GM18519 (cell line): ENCODE results near the gene HAO2.
"Not testable (repeated sequence)": the region's sequence is repeated elsewhere in the genome, so short reads cannot be mapped to it uniquely, and the experiment has no call there.

Experiments
- ATAC-seq: cut with Tn5 transposase; IDR thresholded peaks from one replicate; pipeline ENCODE4 v1.9.1; 2021; ENCODE audit warnings: mild to moderate bottlenecking, moderate library complexity; ENCODE audit not compliant: unreplicated experiment, low FRiP score

HAO2 gene

DNA sequence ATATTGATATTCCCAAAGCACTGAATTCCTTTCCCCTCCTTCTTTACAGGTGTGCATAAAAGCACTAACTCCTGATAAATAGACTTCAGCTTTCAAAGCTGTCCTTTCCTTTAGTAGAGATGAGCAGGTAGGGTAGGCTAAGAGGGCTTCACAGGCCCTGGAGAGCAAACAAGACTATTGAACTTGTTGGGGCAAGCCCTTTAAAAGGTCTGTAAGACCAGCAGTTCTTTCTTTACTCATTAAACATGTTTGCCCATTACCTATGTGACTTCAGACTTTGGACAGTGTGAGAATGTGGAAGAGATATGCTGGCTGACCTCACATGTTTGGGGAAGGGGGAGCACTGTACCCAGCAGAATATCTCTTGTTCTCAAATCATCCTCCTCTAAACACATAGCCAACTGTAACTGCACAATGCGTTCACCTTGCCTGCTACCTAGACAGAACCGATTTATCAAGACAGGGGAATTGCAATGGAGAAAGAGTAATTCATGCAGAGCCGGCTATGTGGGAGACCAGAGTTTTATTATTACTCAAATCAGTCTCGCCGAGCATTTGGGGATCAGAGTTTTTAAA lies 27.1 kb upstream of the HAO2 start:
- ATAC-seq: no peak

DNA sequence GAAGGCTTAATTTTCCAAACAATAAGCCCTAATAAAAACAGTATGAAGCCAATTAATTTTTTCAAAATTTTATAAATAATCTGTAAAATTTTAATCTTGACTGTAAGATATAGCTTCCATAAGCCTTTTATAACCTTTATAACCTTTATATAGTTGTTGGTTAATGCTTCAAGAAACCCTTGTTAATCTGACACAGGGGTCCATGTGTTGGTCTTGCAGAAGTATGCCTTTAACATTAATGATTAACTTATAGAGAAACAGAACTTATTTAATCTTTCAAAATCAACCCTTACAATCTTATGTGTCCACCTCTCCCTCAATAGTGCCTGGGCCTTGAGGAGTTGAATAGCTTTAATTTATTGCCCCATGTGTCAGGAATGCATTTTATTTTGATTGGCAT lies 23.2 kb upstream of the HAO2 start:
- ATAC-seq: no peak

DNA sequence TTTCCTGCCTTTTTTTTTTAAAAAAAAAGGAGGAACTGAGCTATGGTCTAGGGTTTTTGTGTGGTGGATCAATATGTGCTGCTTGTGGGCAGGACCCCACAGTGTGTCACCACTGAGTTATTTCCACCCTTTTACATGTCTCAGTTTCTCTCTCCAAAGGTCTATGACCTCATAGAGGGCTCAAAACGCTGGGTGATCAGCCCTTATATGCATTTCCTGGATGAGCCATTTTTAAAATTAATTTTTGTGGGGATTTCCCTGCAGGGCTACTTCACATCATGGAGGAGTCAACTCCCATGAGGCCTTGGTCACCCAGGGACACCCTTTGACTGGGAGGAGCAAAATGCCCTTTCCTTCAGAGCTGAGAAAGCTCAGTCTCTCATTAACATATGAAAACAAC lies 20.7 kb upstream of the HAO2 start:
- peak; percentile 75 for ATAC-seq

DNA sequence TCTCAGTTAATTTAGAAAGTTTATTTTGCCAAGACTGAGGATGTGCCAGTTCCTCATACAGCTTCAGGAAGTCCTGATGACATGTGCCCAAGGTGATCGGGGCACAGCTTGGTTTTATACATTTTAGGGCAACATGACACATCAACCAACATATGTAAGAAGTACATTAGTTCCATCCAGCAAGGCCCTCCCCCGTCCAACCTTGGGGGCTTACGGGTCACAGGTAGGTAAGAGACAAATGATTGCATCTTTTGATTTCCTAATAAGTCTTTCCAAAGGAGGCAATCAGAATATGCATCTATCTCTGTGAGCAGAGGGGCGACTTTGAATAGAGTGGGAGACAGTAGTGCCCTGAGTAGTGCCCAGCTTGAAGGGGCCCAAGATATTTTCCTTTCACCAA lies 19.6 kb upstream of the HAO2 start:
- no peak for ATAC-seq

DNA sequence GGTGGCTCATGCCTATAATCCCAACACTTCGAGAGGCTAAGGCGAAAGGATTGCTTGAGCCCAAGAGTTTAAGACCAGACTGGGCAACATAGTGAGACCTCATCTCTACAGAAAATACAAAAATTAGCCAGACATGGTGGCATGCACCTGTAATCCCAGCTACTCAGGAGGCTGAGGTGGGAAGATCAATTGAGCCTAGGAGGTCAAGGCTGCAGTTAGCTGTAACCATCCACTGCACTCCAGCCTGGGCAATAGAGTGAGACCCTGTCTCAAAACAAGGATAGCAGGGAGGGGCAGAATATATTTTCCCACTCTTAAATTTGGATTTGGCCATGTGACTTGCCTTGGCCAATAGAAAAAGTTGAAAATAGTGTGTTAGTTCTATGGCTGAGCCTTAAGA lies 17.7 kb upstream of the HAO2 start:
- ATAC-seq: not testable (repeated sequence)

DNA sequence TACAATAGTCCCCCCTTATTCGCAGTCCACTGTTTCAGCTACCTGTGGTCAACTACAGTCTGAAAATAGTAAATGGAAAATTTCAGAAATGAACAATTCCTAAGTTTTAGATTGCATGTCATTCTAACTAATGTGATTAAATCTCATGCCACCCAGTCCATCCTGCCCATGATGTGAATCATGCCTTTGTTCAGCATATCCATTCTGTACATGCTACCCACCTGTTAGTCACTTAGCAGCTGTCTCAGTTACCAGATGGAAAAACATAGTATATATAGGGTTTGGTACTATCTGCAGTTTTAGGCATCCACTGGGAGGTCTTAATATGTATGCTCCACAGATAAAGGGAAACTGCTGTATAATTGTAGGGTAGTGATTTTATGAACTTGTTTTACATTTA lies 16.6 kb upstream of the HAO2 start:
- ATAC-seq: no peak

DNA sequence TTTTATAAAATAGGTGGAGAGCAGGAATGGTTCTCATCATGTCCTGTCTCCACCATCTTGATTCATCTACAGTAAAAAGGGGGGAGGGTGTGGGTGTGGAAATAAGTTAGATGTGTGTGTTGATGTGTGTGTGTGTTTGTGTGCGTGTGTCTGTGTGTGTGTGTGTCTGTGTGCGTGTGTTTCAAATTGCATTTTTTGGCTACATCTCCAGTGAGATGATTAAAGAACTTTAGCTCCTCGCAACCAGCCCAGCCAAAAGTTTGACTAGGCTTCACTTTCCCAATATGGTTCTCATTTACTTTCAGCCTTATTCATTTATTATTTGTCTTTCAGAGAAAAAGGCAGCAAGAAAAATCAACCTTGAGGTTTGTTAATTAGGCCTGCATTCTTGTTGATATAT lies 14.7 kb upstream of the HAO2 start:
- ATAC-seq: no peak

DNA sequence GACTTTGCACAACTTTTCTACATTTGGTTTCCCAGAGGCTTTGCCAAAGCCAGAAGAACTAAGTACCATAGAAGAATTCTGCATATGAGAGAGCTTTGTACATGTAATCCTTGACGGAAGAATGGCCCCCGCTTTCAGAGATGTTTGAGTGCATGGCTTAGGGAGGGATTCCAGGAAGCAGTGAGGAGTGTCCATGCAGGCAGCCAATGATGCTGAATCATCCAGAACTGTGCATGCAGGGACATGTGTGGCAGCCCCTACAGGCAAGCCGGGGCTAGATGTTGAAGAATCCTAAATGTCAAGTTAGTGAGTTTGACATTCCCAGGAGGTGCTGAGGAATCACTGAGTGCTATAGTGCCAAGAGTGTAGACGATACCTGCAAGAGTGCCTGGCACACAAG lies 9.9 kb upstream of the HAO2 start:
- no peak for ATAC-seq

DNA sequence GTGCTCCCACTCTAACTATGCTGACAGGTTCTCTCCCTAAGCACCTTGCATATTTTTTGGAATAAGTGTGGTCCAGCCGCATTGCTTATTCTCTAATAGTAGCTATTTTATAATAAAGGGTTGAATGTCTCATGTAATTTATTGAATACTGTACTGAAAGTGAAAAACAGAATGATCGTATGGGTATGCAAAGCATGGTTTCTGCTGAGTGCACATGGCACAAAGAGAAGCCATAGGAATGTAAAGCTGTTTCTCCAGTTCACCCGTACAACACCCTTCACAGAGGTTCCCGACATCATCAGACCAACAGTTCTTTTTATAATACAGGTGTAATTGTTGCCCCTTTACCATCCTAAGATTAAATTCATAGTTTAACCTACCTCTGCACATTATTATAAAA lies 8.9 kb upstream of the HAO2 start:
- no peak for ATAC-seq

DNA sequence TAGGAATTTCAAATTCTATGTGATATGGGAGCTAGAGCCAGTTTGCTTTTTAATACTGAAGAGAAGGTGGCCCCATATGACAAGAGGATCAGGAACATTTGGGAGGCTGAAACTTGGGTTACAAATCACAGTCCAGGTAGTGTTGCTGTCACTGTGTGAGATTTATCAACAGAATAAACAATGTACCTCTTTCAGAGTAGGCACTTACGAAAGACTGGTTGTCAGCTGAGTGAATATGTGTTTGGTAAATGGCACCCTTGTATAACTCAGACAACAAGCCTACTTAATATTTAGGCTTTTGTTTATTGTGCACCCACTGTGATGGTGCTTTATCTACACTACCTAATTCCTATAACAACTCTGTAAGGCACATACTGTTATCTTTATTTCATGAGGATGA lies 7.4 kb upstream of the HAO2 start:
- no peak for ATAC-seq

DNA sequence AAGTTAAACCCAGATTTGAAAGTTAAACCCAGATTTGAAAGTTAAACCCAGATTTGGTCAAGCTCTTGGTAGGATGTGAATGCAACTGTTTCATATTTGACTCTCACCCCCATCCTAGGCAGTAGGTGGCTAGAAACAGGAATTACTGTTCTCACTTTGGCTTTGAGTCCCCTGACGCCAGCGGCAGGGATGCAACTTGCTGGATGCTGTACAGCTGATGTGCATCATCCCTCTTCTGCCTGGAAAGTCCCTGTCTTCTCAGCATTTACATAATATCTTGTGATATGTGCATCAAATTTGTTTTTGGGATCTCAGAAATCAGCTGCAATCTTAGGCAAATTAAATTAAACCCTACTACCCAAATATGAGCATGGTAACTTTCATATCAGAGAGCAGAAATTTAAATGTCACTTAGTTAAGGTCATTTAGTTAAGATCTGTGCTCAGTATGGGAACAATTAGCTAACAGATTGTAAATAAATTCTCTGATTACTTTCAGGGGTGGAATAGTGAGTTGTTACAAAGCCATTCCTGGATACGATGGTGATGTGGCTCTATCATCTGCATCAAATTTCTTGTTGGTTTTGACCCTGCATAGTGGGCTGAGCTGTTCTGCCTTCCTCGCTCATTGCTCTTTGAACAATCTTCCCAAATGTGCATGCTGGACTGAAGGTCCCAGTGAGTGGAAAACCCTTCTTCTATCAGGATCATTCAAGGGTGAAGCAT lies 6.8 kb upstream of the HAO2 start:
- no peak for ATAC-seq

DNA sequence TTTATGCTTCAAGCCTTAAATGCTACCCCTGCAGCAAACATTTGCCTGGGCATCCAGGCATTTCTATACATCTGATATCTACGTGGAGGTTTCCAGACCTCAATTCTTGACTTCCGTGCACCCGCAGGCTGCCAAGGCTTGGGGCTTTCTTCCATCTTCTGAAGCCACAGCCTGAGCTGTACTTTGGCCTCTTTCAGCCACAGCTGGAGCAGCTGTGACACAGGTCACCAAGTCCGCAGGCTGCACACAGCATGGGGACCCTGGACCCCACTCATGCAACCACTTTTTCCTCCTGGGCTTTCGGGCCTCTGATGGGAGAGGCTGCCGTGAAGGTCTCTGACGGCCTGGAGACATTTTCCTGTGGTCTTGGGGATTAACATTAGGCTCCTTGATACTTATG lies 5.4 kb upstream of the HAO2 start:
- ATAC-seq: no peak

DNA sequence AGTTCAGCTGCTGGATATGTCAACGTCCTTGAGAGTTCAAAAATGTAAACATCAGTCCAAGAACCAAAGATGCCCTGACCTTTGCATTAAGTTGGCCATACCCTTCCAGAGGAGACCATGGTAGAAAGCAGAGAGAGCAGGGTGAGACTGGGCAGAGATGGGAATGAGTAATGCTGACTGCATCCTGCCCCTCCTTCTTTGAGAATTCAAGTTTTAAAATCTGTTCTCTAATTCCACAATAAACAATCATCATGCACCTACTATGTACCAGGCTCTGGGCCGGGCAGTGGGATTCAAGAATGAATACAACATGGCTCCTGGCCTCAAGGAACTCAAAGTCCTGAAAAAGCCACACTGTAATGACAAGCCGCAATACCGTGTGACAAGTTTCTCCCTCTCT lies 3.9 kb upstream of the HAO2 start:
- ATAC-seq: no peak

DNA sequence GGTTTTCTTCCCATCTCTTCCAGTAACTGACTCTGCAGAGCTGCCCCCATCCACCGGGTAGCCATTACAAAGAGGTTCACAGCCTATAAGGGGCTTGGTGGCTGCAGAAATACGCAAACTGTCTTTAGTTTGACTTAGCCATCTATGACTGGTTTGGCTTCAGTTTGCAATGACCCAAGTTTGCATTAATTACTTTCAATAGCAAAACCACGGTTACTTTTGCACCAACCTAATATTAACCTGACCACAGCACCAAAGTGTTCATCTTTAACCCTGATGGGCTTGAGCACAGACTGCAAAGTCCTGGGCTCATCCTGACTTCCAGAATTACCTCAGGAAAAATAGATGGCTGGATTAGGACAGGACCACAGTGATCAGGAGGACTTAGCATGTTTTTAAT lies 2.2 kb upstream of the HAO2 start:
- no peak for ATAC-seq

DNA sequence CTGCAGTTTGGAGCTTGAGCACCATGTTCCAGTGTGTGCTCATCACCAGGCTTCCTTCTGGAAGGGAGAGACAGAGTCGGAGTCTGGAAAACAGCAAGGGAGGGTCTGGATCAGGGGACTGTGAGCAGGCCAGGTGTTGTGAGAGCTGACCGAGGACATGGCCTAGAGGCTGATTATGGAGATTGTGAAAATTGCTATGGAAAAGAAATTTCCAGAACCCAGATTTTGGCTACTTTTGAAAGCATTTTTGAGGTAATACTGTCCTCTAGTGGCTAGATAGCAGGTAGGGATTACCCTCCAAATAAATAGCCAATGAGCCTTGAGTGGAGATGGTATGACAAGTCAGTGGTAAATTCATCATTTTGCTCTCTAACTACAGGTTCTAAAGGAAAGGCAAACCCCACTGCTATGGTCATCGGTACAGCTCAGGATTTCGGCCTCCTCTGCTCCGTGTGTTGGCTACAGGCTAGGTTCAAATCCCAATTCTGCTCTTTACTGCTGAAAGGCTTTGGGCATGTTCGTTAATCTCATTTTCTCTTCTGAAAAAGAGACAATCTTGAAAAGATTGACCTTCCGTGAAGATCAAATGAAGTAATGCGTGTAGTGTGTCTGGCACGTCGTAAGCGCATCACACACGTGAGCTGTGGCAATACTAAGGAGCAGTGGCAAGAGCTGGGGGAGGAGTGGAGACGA lies 1.0 kb upstream of the HAO2 start:
- no peak for ATAC-seq

DNA sequence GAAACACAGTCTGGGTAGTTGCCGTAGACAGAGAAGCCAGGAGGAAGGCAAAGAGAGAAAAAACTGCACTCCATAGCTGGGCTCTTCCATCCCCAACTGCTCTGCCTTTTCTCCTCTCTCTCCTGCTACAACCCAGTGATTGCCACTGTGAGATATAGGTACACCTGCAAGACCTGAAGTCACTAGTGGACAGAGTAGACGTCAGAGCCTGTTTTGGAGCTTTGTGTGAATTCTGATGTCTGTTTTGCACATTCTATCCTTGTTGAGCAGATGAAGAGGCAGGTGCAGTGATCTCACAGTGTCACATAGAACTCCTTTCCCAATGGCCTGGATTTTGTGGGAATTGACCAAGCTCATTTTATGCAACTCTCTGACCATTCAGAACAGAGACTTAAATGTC lies 2.2 kb downstream of the HAO2 start:
- no peak for ATAC-seq

DNA sequence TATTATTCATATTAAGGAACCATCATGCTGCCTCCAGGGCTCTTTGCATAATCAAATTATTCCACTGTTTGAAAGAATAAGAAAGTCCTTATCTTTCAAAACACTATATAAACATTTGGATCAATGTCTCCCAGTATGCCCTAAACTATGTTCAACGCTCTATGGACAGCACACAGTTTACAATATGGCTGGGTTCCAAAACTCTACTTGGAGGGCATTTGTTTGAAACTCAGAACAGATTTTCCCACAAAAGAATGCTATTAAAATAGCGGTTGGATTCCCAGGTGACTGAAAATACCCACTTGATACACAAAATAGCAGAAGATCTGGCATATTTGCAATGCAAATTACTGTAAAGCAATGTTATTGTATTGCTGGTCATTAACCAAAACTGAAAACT lies 3.2 kb downstream of the HAO2 start:
- ATAC-seq: no peak

DNA sequence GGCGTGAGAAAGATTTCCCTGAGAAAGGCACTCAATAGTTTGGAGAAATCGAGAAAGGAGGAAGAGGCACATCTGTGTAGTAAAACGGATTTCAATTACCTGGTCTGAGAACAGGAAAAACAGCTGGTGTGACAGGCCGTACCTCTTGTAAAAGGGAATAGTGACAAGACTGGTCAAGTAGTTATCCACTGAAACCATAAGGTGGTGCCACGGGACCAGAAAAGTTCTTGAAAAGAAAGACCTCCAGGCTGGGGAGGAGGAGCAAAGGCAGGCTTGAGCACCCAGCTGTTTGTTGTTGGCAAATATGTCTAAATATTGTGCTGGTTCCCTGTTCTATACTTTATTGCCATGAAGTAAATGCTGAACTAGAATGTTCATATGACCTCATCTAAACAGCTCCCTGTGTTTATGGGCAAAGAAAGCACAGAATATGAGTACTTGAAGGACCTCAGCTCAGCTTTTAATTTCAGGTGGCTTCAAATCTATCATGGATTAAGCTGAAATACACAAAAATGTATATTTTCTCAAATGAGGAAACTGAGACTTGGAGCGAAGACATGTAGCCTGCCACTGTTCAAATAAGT lies 4.0 kb downstream of the HAO2 start:
- ATAC-seq: peak; percentile 51

DNA sequence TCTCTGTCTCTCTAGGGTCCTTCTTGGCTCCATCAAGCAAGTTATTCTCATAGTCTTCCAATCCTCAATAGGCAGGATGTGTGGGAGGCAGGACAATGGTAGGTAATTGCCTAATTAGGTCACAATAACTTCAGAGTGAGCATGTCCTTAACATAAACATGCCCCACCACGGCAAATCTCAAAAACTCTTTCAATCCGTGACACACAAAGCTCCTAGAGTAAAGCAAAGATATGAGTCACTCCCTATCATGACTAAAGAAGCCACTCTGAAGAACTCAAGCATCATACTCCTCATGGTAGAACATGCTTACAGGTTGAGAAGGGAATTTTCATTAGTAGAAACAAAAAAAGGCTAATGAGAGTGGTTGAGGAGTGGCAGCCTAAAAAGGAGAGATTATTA lies 4.9 kb downstream of the HAO2 start:
- no peak for ATAC-seq

DNA sequence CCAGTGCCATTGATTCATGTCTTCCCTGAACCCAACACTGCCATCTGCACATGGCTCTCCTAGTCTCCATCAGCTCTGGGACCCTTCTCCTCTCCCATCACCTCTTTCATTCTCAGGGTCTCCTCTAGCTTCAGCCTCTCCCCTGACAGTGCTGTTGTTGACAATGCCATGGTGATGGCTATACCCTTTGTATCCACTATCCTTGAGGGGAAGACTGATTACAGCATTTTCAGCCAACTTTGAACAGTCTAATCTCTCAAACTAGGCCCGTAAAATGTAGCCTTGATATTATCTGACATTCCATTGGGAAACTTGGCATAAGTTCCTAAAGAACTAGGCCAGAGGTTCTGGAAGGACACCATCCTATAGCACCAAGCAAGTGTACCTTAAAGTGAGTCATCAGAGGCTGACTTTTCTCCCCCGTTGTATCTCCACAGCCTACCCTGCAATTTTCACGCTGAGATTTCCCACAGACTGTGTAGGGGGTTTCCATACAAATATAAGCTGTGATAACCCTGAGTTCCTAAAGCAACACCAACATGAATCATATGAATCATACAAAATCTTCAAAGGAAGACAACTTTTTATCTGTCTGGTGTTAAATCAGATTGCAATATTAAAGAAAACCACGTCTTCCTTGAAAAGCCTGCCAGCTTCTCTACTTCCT lies 5.8 kb downstream of the HAO2 start:
- no peak for ATAC-seq

DNA sequence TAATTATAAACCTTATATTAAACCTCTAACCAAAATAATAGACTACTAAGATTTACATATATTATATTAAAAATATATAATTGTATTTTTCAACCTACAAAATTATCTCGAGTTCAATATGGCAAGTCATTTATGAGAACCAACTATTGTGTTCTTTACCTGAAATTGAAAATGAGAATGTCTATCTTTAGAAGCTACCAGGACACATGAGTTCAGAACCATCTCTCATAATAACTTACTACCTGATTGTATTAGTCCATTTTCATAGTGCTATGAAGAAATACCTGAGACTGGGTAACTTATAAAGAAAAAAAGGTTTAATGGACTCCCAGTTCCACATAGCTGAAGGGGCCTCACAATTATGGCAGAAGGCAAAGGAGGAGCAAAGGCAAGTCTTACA lies 6.8 kb downstream of the HAO2 start:
- ATAC-seq: no peak
